IPS-18a (cell line): ENCODE data around the gene TSHZ2.
"Not testable (repeated sequence)": the region's sequence is repeated elsewhere in the genome, so short reads cannot be mapped to it uniquely, and the experiment has no call there.

Source experiments
- H3K27ac ChIP-seq: one replicate; pipeline ENCODE4 v1.5.1; 2013; ENCODE audit warnings: low read length
- H3K27me3 ChIP-seq: one replicate; pipeline ENCODE4 v1.6.1; 2013; ENCODE audit warnings: mild to moderate bottlenecking, low read length; ENCODE audit not compliant: control insufficient read depth, insufficient read depth
- H3K36me3 ChIP-seq: one replicate; pipeline ENCODE4 v1.6.1; 2013; ENCODE audit warnings: low read depth, low read length; ENCODE audit not compliant: control insufficient read depth
- H3K4me1 ChIP-seq: one replicate; pipeline ENCODE4 v1.6.1; 2013; ENCODE audit warnings: low read depth, low read length; ENCODE audit not compliant: control insufficient read depth
- H3K4me3 ChIP-seq: one replicate; pipeline ENCODE4 v1.5.1; 2013; ENCODE audit warnings: low read length
- H3K9ac ChIP-seq: one replicate; pipeline ENCODE4 v1.6.1; 2013; ENCODE audit warnings: mild to moderate bottlenecking, low read length, moderate library complexity
- H3K9me3 ChIP-seq: one replicate; pipeline ENCODE4 v1.6.1; 2013; ENCODE audit warnings: low read depth, low read length; ENCODE audit not compliant: control insufficient read depth

Gene TSHZ2

DNA sequence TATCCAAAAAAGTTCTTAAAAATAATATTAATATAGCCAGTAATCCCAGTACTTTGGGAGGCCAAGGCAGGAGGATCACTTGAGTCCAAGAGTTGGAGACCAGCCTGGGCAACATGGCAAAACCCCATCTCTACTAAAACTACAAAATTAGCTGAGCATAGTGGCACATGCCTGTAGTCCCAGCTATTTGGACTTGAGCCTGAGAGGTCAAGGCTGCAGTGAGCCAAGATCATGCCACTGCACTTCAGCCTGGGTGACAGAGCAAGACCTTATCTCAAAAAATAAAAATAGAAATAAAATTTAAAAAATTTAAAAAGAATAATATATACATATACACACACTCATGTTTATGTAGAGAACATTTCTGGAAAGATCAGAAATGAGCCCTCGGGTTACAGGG is 441.7 kb downstream of the TSHZ2 start:
- not testable (repeated sequence) for H3K27ac ChIP-seq, H3K36me3 ChIP-seq, H3K9me3 ChIP-seq, H3K4me3 ChIP-seq, H3K27me3 ChIP-seq, H3K4me1 ChIP-seq, H3K9ac ChIP-seq

DNA sequence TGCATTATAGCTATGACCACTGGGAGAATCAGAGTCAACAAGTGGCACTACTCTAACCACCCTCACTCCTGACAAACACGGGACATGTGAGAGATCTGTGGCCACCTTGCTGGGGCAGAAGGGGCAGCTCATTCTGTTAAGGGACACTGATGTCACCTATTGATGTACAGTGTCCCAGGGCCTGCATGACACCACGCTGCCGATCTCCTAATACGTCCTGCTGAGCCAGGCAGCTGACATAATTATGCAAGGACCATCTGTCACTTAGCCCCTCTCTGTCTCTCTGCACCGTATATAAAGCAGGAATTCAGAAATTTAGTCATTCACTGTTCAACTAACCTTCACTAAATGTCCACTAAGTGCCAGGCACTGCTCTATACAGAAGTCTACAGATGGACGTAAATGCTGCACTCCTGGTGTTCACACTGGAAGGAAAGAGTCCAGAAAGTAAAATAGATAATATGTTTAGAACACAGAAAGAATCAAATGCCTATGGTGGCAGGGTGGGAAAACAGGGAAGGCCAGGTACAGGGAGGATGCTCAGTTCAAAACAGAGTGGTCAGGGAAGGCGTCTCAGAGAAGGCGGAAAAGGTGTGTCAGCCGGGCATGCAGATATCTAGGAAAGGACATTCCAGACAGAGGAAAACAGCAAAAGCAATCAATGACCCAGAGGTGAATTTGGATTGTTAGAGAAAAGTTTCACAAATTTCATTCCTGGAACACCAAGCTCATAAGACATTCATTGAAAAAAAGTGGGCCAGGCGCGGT is 447.7 kb downstream of the TSHZ2 start:
- no peaks in the 10 kb centered on the region for H3K9me3 ChIP-seq
- H3K9ac ChIP-seq = no peak overlapping the region
- H3K27me3 ChIP-seq = no peaks in the 10 kb centered on the region
- no peak overlapping the region for H3K27ac ChIP-seq
- no peaks in the 10 kb centered on the region for H3K36me3 ChIP-seq
- no peaks in the 10 kb centered on the region for H3K4me1 ChIP-seq
- no peak overlapping the region for H3K4me3 ChIP-seq

DNA sequence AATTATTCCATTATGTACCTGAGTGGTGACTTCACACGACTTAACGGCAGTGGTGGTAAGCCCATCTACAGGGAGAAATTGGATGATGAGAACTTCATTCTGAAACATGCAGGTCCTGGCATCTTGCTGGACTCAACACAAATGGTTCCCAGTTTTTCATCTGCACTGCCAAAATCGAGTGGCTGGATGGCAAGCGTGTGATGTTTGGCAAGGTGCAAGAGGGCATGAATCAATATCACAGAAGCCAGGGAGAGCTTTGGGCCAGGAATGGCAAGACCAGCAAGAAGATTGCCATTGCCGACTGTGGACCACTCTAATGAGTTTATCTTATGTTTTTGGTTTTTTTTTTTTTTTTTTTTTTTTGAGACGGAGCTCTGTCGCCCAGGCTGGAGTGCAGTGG is 449.2 kb downstream of the TSHZ2 start:
- Histone ChIP-seq H3K9me3 (no peaks in the 10 kb centered on the region), H3K4me1 (peaks cover under 1% of the 10 kb centered on the region), H3K36me3 (no peaks in the 10 kb centered on the region), H3K4me3 (no peak overlapping the region), H3K27me3 (no peaks in the 10 kb centered on the region), H3K9ac (no peak overlapping the region), H3K27ac (no peak overlapping the region)

DNA sequence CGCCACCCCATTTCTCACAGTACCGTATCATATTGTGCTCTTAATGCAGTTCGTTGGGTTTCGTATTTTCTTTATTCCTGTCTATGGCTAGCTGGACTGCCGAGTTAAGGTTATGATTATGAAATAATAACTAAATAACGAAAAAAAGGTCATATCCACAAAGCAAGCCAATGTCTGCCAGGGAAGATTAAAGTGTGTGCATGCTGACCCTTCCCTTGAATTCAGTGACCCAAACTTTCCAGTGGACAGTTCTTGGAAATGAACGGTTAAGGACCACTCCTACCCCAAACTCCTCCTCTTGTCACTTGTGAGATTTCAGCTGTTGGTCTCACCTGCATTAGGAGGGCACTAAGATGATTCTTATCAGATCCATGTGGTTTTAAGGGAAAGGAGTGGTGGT is 449.9 kb downstream of the TSHZ2 start:
- no peak overlapping the region for H3K27ac ChIP-seq
- no peaks in the 10 kb centered on the region for H3K27me3 ChIP-seq
- no peak overlapping the region for H3K9ac ChIP-seq
- H3K4me3 ChIP-seq = no peak overlapping the region
- H3K4me1 ChIP-seq = peaks cover 7% of the 10 kb centered on the region
- H3K9me3 ChIP-seq = no peaks in the 10 kb centered on the region
- no peaks in the 10 kb centered on the region for H3K36me3 ChIP-seq

DNA sequence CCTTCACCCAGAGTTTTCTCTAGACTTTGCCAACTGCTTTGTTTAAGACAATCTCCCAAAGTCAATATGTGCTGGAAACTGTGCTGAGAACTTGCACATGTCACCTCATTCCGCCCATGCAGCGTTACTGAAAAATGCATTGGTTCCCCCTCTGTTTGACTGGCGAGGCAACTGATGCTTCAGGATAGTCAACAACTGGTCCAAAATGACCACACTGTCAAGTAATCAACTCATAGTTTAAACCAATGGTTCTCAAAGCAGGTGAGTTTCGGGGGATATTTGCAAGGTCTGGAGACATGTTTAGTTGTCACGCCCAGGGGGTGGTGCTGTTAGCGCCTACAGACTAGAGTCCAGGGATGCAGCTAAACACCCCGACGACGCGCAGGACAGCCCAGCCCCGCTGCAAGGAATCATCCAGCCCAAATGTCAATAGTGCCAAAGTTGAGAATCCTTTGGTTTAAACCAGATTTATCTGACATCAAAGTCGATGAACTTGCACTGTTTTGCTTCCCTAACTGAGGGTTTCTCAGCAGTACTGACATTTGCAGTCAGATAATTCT is 451.5 kb downstream of the TSHZ2 start:
- peaks cover 7% of the 10 kb centered on the region for H3K4me1 ChIP-seq
- no peaks in the 10 kb centered on the region for H3K27me3 ChIP-seq

DNA sequence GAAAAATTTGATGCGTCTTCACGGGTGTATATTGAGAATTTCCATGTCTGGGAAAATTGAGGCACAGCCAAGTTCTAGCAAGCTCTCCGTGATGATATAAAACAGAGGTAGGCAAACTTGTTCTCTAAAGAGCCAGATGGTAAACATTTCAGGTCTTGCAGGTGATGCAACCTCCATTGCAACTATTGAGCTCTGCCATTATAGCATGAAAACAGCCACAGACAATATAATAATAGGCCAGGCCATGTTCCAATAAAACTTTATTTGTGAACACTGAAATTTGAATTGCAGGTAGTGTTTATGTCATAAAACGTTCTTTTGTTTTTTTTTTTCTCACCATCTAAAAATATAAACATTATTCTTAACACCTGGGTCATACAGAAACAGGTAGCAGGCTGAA is 453.3 kb downstream of the TSHZ2 start:
- Histone ChIP-seq H3K36me3 (no peaks in the 10 kb centered on the region), H3K27me3 (no peaks in the 10 kb centered on the region), H3K4me3 (no peak overlapping the region), H3K4me1 (peaks cover 7% of the 10 kb centered on the region), H3K9me3 (no peaks in the 10 kb centered on the region), H3K9ac (no peak overlapping the region), H3K27ac (no peak overlapping the region)

More for the DNA sequence above, 451.5 kb downstream of the TSHZ2 start:
- H3K4me3 ChIP-seq = no peak overlapping the region
- H3K27ac ChIP-seq = no peak overlapping the region
- no peaks in the 10 kb centered on the region for H3K36me3 ChIP-seq
- H3K9ac ChIP-seq = no peak overlapping the region
- no peaks in the 10 kb centered on the region for H3K9me3 ChIP-seq

DNA sequence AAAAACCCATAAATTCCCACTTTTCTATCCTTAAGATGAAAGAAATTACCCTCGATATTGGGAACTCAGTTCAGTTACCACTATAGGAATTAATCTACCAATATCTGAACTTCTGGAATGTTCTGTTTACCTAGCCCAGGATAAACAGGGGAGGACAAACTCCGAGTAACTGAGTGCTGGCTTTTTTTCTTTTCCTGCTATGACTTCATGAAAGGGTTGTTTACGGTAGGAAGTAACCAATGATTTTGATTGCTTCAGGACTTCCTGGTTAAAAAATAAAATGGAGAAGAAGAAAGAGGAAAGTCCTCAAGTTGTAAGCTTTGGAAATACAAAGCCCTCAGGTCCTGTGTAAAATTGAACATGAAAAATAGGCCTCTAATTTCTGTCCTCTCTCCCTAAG is 453.8 kb downstream of the TSHZ2 start:
- Histone ChIP-seq H3K36me3 (no peaks in the 10 kb centered on the region), H3K27me3 (no peaks in the 10 kb centered on the region), H3K27ac (no peak overlapping the region), H3K4me3 (no peak overlapping the region), H3K9ac (no peak overlapping the region), H3K9me3 (no peaks in the 10 kb centered on the region), H3K4me1 (peaks cover 7% of the 10 kb centered on the region)

DNA sequence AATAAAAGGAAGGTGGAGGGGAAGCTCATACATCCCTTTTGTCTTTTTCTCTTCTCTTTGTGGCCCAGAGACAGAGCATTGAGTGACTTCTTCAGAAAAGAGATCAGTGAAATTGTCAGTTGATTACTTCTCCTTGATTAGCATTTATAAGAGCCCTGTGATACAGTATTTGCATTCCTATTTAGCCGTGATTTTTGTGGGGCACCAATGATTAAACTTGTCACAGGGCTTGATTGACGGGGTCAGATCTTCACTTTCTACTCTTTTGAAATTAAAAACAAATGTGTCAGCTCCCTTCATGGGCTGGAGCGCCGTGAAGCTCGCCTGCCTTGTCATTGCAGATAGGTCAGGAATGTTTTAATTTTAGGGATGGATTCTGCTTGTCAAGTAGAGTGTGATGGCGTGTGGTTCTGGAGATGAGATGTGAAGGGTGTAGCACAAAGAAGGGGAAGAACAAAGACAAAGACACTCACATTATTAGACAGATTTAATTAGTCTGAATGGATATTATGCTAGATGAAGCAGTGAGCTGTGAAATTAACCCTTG is 454.7 kb downstream of the TSHZ2 start:
- Histone ChIP-seq H3K4me3 (no peak overlapping the region), H3K27ac (no peak overlapping the region), H3K36me3 (no peaks in the 10 kb centered on the region), H3K27me3 (no peaks in the 10 kb centered on the region), H3K9ac (no peak overlapping the region), H3K4me1 (peaks cover 7% of the 10 kb centered on the region), H3K9me3 (no peaks in the 10 kb centered on the region)

DNA sequence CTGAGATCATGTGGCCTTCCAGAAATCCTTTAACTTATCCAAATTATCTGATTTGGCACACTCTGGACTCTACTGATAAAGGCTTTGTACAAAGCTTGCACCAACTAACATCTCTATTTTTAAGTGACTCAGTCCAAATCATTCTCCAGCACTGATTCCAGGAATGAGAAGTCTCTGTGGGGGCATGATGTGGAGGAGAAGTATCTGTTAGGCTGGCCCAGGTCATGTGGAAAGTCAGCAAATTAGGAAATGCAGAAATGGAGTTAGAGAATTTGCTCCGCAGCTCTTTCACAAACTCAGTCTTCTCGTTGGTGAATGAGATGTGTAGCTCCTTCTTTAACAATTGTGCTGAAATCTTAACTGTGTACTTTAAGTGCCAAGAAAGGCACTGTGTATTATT is 455.8 kb downstream of the TSHZ2 start:
- H3K9ac ChIP-seq = no peak overlapping the region
- H3K4me3 ChIP-seq = no peak overlapping the region
- H3K27ac ChIP-seq = no peak overlapping the region
- H3K4me1 ChIP-seq = peaks cover 7% of the 10 kb centered on the region
- H3K9me3 ChIP-seq = no peaks in the 10 kb centered on the region
- no peaks in the 10 kb centered on the region for H3K27me3 ChIP-seq
- no peaks in the 10 kb centered on the region for H3K36me3 ChIP-seq

DNA sequence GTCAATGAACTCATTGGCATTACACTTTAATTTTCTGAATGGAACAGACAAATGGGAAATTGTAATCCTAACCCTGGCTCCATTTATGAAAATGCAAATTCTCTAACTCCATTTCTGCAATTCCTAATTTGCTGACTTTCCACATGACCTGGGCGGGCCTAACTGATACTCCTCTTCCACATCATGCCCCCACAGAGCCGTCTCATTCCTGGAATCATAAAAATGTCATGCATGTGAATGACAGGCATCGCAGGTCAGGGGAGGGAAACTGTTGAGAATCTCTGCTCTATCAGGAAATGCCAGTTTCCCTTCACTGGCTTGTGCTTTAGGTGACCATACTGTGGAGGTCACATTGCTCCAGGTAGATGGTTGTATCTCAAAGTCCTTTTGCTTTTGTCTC is 456.4 kb downstream of the TSHZ2 start:
- Histone ChIP-seq H3K27me3 (no peaks in the 10 kb centered on the region), H3K9me3 (no peaks in the 10 kb centered on the region), H3K27ac (no peak overlapping the region), H3K9ac (no peak overlapping the region), H3K4me1 (peaks cover 7% of the 10 kb centered on the region), H3K4me3 (no peak overlapping the region), H3K36me3 (no peaks in the 10 kb centered on the region)

DNA sequence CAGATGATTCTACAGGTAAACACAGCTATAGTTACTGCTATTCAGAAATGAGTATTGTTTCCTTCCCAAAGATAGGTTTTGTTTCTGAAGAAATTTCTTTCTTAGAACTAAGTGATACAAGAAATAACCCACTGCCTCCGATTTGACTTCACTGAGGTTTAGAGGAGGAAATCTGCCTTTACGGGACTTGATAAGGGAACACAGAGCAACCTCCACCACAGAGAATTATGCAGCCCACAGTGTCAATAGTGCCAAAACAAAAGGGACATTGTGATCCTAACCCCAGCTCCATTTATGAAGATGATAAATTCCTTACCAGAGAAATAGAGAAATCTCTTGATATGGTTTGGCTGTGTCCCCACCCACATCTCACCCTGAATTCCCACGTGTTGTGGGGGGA is 456.8 kb downstream of the TSHZ2 start:
- Histone ChIP-seq H3K4me1 (peaks cover 7% of the 10 kb centered on the region), H3K9ac (no peak overlapping the region), H3K4me3 (no peak overlapping the region), H3K27me3 (no peaks in the 10 kb centered on the region), H3K9me3 (no peaks in the 10 kb centered on the region), H3K27ac (no peak overlapping the region), H3K36me3 (no peaks in the 10 kb centered on the region)

DNA sequence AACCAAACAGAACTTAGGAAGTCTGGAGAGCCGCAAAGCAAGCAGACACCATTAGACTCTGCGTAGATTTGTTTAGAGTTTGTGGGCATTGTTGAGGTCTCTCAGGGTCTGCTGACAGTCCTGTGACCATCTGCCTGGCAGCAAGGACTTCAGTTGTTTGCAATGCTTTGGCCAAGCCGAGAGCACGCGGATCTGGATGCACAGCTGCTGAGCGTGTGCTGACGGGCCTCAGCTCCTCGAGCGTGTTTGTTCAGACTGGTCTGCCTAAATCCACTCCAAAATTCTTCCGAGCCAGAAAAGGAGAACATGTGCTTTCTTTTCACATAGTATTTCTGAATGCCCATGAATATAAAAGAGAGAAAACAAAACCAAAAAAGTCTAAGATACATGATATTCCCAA is 462.5 kb downstream of the TSHZ2 start:
- Histone ChIP-seq H3K4me1 (no peaks in the 10 kb centered on the region), H3K9me3 (no peaks in the 10 kb centered on the region), H3K9ac (no peak overlapping the region), H3K27me3 (no peaks in the 10 kb centered on the region), H3K36me3 (no peaks in the 10 kb centered on the region), H3K4me3 (no peak overlapping the region), H3K27ac (no peak overlapping the region)
